HG03342 (cell line): ENCODE results near the gene EGF.
A peak's percentile ranks its signal among the peaks of the same experiment; 100 is the strongest.

Experiments used
- ATAC-seq: cut with Tn5 transposase; IDR thresholded peaks from one replicate; pipeline ENCODE4 v1.9.1; 2021; ENCODE audit warnings: mild to moderate bottlenecking, moderate library complexity; ENCODE audit not compliant: unreplicated experiment

Gene EGF

DNA sequence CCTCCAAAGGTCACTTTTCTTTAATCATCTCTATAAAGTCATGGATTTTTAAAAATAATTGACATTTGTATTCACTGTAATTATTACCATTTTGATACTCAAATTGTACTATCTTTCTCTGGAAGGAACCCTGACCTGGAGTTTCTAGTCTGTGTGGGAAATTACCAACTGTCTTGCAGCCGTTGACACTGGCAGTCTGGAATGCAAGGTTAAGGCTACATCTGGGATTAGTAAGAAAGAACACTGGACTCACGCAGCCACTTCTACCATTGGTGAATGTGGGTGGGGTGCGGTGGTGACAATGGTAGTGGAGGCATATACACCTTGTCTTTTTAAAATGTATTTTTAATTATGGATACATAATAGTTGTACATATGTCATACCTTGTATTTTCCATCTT is 40.9 kb downstream of the EGF start:
- no peak for ATAC-seq

DNA sequence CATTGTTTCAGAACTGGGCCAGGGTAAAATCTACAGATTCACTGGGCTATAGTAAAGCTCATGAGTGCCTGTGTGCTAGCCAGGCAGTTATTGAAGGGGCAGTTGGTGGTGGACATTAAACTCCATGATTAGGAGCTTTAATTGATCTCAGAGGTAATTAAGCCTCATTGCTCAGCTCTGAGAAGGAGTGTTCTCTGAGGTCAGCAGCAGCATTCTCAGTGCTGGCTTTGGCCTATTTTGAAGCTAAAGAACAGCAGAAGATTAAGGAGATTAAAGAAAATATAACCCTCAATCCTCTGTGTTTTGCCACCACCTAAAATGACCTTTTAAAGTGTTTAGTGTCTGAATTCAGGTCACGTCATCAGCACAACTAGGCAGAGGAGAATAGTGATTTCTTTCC is 42.5 kb downstream of the EGF start:
- ATAC-seq, result no peak

DNA sequence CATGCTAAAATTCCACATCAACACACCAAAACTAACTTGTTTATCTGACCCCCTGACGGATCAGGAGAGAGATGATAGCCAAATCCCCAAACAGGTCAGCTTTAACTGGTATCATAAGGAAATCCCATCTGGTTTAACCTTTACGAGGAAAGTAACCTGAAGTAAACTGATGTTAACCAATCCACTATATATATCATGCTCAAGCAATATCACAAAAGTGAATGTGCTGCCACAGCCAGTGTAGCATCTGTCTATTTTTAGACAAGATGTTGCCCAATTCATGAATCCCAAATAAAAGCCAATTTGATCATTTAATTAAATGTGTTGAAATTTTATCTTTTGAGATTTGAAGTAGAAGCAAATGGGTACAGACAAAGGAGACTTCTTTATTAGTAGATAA is 44.5 kb downstream of the EGF start:
- ATAC-seq, result no peak

DNA sequence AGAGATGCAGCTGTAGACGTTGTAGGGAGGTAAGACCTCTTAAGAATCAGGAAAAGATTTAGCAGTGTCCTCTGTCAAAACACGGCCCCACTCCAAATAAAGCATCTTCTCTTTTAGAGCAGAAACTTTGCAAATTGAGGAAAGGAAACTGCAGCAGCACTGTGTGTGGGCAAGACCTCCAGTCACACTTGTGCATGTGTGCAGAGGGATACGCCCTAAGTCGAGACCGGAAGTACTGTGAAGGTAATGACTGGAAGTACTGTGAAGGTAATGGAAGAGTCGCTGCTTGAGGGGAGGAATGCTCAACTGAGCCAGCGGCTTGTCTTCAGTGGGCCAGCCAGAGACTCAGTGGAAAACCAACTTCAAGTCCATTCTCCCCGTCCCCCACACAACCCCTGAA is 46.5 kb downstream of the EGF start:
- ATAC-seq, result no peak

DNA sequence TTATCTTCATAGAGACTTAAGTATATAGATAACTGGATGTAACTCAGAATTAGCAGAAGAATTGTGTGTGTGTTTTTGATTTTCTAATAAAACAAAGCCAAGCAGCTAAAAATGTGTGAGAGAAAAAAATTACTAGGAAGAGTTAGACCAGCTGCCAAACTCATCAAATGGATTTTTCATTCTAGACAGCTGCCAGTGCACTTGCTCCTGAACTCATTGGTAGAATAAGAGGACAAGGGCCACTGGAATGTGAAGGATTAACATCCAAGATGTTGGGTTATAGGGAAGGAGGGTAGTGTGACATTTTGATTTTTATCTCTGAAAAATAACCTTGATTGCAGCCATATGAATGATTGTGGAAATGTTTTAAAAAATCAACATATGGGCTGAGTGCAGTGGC is 49.7 kb downstream of the EGF start:
- no peak for ATAC-seq

DNA sequence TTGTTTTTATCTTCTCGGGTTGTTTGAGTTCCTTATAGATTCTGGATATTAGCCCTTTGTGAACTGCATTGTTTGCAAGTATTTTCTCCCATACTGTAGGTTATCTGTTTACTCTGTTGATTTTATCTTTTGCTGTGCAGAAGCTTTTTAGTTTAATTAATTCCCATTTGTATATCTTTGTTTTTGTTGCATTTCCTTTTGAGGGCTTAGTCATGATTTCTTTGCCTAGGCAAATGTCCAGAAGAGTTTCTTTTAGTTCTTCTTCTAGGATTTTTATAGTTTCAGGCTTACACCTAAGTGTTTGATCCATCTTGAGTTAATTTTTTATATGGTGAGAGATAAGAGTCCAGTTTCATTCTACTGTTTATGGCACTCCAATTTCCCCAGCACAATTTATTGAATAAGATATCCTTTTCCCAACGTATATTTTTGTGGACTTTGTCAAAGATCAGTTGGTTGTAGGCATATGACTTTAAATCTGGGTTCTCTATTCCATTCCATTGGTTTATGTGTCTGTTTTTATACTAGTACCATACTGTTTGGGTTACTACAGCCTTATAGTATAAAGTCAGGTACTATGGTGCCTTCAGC is 54.3 kb downstream of the EGF start:
- ATAC-seq, result no peak

DNA sequence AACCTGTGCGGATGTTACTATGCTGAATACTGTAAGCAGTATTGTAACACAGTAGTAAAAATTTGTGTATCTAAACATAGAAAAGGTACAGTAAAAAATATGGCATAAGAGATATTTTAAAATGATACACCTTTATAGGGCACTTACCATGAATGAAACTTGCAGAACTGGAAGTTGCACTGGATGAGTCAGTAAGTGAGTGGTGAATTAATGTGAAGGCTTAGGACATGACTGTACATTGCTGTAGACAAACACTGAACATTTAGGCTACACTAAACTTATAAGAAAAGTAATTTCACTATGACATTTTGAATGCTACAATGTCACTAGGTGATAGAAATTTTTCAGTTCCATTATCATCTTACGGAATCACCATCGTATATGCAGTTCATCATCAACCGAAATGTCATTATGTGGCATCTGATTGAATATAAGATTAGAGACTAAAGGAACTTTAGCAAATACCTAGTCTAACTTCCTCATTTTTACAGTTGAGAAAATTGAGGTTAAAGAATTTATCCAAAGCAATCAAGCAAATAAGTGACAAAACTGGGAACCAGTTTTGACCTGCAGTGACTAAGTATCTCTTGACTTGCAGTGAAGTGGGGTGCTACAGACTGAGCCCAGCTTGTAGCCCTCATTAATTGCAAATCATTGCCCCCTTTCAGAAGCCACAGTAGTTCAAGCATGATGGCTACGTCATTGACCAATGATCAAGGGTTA is 55.3 kb downstream of the EGF start:
- peak; percentile 62 for ATAC-seq

DNA sequence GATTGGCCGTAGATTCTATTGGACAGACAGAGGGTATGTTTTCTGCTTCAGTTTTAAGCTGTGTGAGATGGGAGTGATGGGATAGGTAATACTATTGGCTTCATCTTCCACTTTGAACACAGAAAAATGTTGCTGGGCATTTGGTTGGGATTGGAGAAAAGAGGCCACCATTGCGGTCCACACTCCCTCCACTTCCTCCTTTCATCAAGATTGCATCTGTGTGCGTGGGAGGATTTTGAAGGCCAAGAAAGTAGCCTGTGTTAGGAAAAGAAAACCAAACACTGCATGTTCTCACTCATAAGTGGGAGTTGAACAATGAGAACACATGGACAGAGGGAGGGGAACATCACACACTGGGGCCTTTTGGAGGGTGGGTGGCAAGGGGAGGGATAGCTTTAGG is 56.4 kb downstream of the EGF start:
- ATAC-seq, result no peak

DNA sequence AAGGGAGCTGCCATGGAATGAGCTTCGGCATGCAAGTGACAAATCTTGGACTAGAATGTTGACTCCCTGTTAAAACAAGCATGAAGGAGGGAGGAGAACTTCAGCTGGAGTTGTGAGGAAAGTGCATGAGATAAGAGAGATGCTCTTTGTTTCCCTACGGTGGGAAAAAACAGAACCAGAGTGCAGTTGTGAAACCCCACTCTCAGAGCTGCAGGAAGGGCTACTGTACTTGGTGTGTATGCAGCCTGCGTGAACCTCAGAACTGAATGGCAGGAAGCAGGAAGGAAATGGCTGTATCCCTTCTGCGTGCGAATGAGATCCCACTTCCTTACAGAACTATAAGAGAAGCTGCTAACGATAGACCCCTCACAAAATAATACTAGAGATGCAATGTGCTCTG is 57.2 kb downstream of the EGF start:
- ATAC-seq, result no peak

DNA sequence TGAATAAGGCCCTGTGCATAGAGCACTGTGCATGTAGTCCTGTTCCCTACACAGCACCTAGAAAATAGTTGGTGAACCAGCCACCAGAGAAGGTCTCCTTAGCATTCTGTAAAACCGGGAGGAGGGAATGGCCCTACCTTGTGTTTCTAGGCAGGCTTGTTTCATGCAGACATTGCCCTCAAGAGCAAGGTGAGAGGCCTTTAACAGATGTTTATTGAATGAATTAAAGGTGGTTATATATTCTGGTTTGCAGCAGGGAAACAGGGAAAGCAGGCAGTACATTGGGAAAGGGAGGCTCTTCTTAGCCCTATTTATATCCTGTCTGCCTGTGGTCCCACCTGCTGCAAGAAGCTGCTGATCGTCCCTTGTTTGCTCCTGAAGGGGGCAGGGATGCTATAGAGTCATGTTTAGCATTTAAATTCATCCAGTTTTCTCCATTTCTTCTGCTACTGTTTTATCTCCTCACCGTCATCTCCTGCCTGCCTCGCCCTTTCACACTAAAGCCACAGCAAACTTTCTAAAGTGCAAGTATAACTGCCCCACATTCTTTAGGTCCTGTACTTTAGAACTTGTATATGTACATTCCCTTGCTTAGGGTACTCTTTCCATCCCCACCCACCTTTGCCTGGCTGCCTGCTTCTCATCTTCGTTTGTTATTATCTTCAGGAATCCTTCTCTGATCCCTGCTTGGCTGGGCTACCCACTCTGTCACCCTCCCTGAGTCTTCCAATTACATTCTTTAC is 60.3 kb downstream of the EGF start:
- no peak for ATAC-seq

DNA sequence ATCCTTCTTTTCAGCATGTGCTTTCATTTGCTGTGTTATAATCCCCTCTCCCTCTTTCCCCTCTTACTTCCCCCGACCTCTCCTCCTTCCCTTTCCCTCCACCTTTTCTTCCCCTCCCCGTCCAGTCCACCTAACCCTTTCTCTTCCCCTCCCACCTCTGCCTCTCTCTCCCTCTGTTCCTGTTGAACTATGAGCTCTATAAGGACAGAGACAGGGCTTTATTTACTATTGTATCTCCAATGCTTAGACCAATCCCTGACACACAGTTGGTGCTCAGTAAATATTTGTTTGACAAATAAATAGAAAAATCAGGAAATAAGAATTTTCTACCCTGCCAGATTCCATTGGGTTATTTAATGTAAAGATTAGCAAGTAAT is 60.8 kb downstream of the EGF start:
- no peak for ATAC-seq

DNA sequence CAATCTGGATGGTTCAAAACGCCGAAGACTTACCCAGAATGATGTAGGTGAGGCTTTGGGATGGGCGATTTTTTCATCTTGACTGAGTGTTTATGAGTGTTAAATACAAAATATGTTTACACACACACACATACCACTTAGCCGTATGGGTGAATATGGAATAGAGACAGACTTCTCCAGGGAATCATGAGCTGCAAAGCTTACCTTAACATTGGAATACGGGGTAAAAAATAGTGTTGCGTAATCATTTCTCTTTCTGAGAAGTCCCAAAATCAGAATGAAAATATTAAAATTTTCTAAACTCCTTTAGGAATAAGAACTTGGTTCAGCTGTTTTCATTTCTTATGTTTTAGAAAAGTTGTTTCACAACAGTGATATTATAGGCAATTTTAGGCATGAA is 63.5 kb downstream of the EGF start:
- no peak for ATAC-seq

DNA sequence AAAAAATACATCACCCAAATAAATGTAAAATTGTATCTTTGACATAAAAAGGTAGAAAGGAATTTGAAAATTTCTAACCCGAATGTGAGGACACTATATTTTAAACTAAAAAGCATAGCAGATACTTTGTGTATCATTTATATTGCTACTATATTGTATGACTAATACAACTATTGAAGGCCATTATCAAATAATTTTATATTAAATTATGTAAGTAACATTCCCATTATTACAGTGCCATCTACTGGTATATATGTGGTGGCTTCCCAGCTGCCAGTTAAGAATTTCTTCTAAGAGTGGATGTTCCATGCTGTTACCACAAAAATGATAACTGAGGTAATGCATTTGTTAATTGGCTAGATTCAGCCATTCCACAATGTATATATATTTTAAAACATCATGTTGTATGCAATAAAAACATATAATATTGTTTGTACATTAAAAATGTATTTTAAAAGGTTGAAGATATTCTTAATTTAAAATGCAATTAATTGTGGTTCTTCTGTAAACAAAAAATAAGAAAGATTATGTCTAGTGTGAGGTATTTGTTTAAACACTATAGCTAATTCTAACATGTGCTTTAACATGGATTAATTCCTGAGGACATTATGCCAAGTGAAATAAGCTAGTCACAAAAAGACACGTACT is 65.3 kb downstream of the EGF start:
- ATAC-seq, result no peak

DNA sequence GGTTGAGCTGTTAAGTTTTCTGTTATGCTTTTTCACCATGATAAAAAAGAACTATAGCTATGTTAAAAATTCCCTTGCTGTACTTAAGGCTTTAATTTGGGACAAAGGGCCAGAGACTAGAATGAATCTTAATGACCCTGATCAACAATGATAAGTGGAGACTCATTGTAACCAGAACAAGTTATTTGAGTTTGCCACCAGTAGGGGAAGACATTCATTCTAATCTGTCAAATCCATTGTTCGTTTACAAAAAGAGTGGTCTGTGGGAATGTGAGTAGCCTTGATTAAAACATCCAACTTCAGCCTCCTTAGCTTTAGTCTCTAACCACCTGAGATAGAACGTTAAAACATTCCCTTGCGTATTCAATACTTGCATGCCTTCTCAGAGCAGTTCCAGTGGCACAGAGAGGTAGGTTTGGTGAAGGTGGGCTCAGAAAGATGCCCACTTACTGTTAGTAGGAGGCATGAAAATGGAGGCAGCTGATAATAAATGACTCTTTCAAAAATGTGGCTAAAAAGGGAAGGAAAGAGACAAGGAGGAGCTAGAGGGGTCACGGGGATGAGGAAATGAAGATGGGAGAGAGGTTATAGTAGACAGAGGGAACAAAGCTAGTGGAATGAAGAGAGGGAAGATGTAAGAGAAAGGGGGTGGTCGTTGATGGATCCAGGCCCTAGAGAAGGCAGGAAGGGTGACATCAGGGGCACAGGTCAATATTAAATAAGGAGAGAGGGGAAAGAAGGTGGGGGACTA is 66.2 kb downstream of the EGF start:
- no peak for ATAC-seq

DNA sequence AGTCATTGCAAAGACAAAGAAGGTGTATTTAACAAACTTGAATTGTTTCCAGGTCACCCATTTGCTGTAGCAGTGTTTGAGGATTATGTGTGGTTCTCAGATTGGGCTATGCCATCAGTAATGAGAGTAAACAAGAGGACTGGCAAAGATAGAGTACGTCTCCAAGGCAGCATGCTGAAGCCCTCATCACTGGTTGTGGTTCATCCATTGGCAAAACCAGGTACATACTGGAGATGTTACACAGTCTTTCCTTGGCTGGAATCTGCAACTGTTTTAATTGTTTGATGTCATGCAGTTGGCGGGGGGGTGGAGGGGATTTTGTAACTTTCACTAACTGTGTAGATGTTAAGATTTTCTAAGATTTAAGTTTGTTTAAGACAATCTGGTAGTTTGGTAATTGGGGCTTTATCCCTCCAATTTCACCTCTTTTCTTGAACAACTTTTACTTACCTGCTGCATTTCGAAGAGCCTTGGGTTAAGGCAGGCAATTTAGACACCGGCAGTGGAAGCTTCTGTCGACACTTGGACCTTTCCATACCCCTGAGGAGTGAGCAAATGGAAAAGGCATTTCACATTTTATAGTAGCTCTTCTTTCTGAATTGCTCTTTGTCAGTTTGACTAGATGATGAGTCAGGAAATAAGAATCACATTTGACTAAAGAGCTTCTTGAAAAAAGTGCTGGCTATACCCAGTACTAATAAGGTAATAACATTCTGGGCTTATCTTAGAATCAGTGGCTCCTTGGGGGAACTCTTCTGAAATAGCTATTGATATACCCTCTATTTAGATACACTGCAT is 67.4 kb downstream of the EGF start:
- no peak for ATAC-seq

DNA sequence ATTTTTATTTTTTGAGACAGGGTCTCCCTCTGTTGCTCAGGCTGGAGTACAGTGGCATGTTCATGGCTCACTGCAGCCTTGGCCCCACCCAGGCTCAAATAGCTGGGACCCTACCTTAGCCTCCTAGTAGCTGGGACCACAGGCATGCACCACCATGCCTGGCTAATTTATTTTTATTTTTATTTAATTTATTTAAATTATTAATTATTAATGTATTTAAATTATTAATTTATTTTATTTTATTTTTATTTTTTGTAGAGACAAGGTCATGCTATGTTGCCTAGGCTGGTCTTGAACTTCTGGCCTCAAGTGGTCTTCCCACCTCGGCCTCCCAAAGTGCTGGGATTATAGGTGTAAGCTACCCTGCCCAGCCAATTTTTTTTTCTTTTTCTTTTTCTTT is 69.3 kb downstream of the EGF start:
- no peak for ATAC-seq

DNA sequence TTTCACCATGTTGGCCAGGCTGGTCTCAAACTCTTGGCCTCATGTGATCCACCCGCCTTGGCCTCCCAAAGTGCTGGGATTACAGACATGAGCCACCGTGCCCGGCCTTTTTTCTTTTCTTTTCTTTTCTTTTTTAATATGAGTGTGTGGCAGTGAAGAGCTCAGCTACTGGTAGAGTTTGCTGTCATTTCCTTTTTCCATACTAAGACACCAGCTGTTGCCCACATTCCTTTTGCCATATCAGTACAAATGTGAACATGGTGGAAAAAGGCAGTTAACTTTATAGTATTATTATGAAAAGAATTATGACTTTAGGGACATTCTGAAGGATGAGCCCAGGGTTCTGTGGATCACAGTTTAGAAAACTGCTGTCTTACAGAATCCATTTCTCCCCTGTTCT is 69.8 kb downstream of the EGF start:
- ATAC-seq, result no peak

DNA sequence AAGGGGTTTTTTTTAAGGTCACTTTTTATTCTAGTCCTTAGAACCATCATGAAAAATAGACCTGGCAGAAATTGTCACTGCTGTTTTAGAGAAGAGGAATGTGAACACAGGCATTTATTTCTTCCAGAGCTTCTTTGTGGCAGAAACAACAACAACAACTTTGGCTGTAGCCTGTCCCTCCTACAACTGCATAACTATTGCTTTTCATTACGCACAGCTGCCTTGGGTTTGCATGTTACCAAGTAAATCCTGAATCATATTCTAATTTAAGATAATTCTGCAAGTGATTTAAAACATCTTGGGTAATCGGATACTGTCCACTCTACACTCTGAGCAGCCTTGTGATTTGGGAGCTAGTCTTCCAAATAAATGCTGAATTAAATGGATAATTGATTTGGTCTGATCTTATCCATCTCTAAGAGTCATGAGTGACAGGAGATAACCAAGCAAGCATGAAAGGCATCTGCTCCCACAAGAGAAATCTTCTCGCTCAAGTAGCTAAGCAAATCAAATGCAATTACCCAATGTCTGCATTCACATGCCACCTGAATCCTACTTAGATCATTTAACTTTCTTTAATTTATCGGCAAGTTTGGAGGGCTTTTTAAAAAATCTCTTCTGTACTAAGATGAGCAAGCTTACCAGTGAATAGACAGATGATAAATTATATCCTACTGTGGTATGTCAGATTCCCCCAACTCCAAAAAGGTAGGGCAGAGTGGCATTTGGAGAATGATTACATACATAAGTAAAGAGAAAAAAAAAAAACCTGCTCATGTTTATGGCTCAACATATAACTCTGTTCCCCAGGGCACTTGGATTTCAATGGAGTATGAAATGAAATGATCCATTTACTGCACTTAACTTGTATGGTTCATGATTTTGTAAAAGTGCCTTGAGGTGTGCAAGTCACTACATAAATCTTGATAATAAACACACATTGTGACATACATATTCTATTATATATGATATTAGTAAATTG is 73.6 kb downstream of the EGF start:
- ATAC-seq, result no peak

DNA sequence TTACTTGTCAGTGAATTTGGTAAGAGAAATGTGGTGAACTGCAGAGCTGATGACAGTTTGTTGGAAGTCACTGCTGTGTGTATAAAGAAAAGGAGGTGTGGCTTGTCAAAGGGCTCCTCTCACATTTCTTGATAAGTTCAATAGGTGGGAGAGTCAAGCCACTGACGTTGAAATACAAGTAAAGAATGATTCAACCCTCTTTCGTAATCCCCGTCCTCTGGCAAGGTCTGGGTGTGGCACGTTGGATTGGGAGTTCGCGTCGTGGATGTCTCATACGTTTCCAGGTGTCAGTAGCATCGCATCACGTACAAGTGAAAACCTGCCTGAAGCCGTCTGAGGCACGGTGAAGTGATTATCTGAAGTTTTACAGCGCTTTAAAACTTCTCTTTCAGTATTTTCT is 76.4 kb downstream of the EGF start:
- ATAC-seq, result no peak
